Breast epithelium (tissue), 4 donors: ENCODE measurements around the gene CHN2. TPM values are rescaled to one million over a fixed set of nuclear protein-coding genes. Genes with fewer than 3 reads are reported as not detected.

Experiments used
- DNase-seq, 2 donors: peaks; one replicate each; pipeline ENCODE4 v3.0.0-alpha.2; 2019; ENCODE audit warnings: low spot score in 2 of 2
- H3K27ac ChIP-seq, 2 donors: fragments of 200-600 bp; sonication (generic) in 1 of 2; one replicate each; pipeline ENCODE4 v1.5.1; 2016 to 2019; ENCODE audit warnings: mild to moderate bottlenecking in 1 of 2
- H3K27me3 ChIP-seq, 2 donors: fragments of 200-600 bp; sonication (generic) in 1 of 2; one replicate each; pipeline versions ENCODE4 v1.5.1 to v1.6.0; 2017 to 2019; ENCODE audit warnings: control low read depth in 1 of 2, mild to moderate bottlenecking in 1 of 2
- H3K36me3 ChIP-seq: fragments of 200-600 bp; one replicate; pipeline ENCODE4 v1.5.1; 2019
- H3K4me1 ChIP-seq, 2 donors: fragments of 200-600 bp; sonication (generic); one replicate each; pipeline ENCODE4 v1.5.1; 2016 to 2019; ENCODE audit warnings: control low read depth in 1 of 2
- H3K4me3 ChIP-seq, 3 donors: fragments of 200-600 bp; sonication (generic); 1 replicate in 2 of 3; 2 replicates in 1 of 3; pipeline ENCODE4 v1.5.1; 2016 to 2019; ENCODE audit warnings: mild to moderate bottlenecking in 3 of 3, moderate library complexity in 2 of 3
- H3K9me3 ChIP-seq, 2 donors: fragments of 200-600 bp; sonication (generic) in 1 of 2; one replicate each; pipeline ENCODE4 v1.5.1; 2016 to 2019; ENCODE audit warnings: control low read depth in 1 of 2
- CTCF ChIP-seq, 3 donors: fragments of 450-650 bp; IDR thresholded peaks; one replicate each; pipeline ENCODE4 v1.5.1; 2016 to 2017; ENCODE audit warnings: antibody characterized with exemption in 3 of 3, mild to moderate bottlenecking in 3 of 3, moderate library complexity in 3 of 3
- POLR2A ChIP-seq: fragments of 450-650 bp; IDR thresholded peaks from one replicate; pipeline ENCODE4 v1.6.1; 2016; ENCODE audit warnings: antibody characterized with exemption, mild to moderate bottlenecking, moderate library complexity
- POLR2AphosphoS5 ChIP-seq, 3 donors: sonication (generic); formaldehyde crosslinking; IDR thresholded peaks; one replicate each; pipeline ENCODE4 v1.6.1; 2017; ENCODE audit warnings: antibody characterized with exemption in 3 of 3
- intact Hi-C: fragments of 100-400 bp; cut with DNase I; formaldehyde crosslinking; loops from one replicate; pipeline ENCODE4 v1.15.1; 2023; ENCODE audit warnings: low total_unique reads
- total RNA-seq, 3 donors: library from RNA; depleted of rRNA; stranded (reverse); fragments of >200 nt; gene quantifications; one replicate each; pipeline ENCODE4 v1.1.0, GENCODE V29; 2016

Gene CHN2
- total RNA-seq, result 10 to 100 TPM in 1 of 3 donors, 1 to 10 TPM in 2; 6.3 to 17.1 (median 7.9) TPM

GRCh38 chr7:29194594-29195427 lies at the start of gene CHN2:
TSS of gene CHN2 (plus strand) at chr7:29194775.
- no peak for TF ChIP-seq POLR2A
- TF ChIP-seq POLR2AphosphoS5 (IDR thresholded peaks at IDR 0.05), result no peak
- no peak for TF ChIP-seq CTCF (IDR thresholded peaks at IDR 0.05)
- H3K4me3 ChIP-seq, result peak within 1 kb of the TSS; percentile 62 to 70 (median 70)
- peak within 1 kb of the TSS; percentile 16 to 56 for H3K27ac ChIP-seq
- intact Hi-C loops, result no loop called here
- H3K36me3 ChIP-seq, result no peaks in the 10 kb centered on the region
- DNase-seq, result peak in 1 of 2 donors; percentile 52
- peaks cover 0 to 9% of the 10 kb centered on the region in 2 donors for H3K27me3 ChIP-seq
- H3K4me1 ChIP-seq, result no peaks in the 10 kb centered on the region
- H3K9me3 ChIP-seq, result no peaks in the 10 kb centered on the region

GRCh38 chr7:29145553-29146056 lies 49.0 kb upstream of the CHN2 start:
- peaks cover 0 to 6% of the 10 kb centered on the region in 2 donors for H3K27me3 ChIP-seq
- peak overlapping the region; percentile 47 to 73 (median 56) for H3K4me3 ChIP-seq
- H3K36me3 ChIP-seq, result no peaks in the 10 kb centered on the region
- no peaks in the 10 kb centered on the region for H3K9me3 ChIP-seq
- H3K27ac ChIP-seq, result no peak overlapping the region
- TF ChIP-seq POLR2AphosphoS5 (IDR thresholded peaks at IDR 0.05), result no peak
- TF ChIP-seq CTCF (IDR thresholded peaks at IDR 0.05), result no peak
- no peak for TF ChIP-seq POLR2A
- H3K4me1 ChIP-seq, result no peaks in the 10 kb centered on the region
- DNase-seq, result no peak
- intact Hi-C loops, result loop anchor here (10.0 kb wide), 1 partner anchor 1829 kb away; no protein-coding TSS in a partner anchor

- intact Hi-C loops, result loop anchor here (10.0 kb wide), 1 partner anchor 1829 kb away; no protein-coding TSS in a partner anchor
Measured at GRCh38 chr7:29146057-29146706, 48.4 kb upstream of the CHN2 start, which contains the start of gene CPVL. TSS of gene CPVL (minus strand) at chr7:29146537. CDS start at chr7:29121061, 25,476 bp downstream.

GRCh38 chr7:29146888-29147609 lies 47.5 kb upstream of the CHN2 start:
- Histone ChIP-seq H3K27ac (no peak overlapping the region), H3K4me3 (peak overlapping the region; percentile 47 to 73 (median 56)), H3K27me3 (peaks cover 0 to 6% of the 10 kb centered on the region in 2 donors), H3K9me3 (no peaks in the 10 kb centered on the region), H3K4me1 (no peaks in the 10 kb centered on the region), H3K36me3 (no peaks in the 10 kb centered on the region)
- intact Hi-C loops, result loop anchor here (10.0 kb wide), 1 partner anchor 1828 kb away; no protein-coding TSS in a partner anchor
- DNase-seq, result no peak
- no peak for TF ChIP-seq POLR2A
- TF ChIP-seq CTCF (IDR thresholded peaks at IDR 0.05), result no peak
- TF ChIP-seq POLR2AphosphoS5 (IDR thresholded peaks at IDR 0.05), result no peak

More at GRCh38 chr7:29146057-29146706, 48.4 kb upstream of the CHN2 start, which contains the start of gene CPVL:
- Histone ChIP-seq H3K4me1 (no peaks in the 10 kb centered on the region), H3K27me3 (peaks cover 0 to 6% of the 10 kb centered on the region in 2 donors), H3K4me3 (peak within 1 kb of the TSS; percentile 47 to 73 (median 56)), H3K9me3 (no peaks in the 10 kb centered on the region), H3K36me3 (no peaks in the 10 kb centered on the region), H3K27ac (peak within 1 kb of the TSS in 1 of 2 donors; percentile 40)
- peak in 1 of 2 donors; percentile 22 for DNase-seq
- TF ChIP-seq POLR2A (no peak), POLR2AphosphoS5 (IDR thresholded peaks at IDR 0.05) (peak in 2 of 3 donors; percentile 20 to 44), CTCF (IDR thresholded peaks at IDR 0.05) (no peak)
